ENCODE data around the gene IFNA2. TPM values are rescaled to one million over a fixed set of nuclear protein-coding genes. Genes with fewer than 3 reads are reported as not detected.
A peak's percentile ranks its signal among the peaks of the same experiment; 100 is the strongest.

The IFNA2 gene
- total RNA-seq, 1 donor from 2014 or later: not detected

DNA sequence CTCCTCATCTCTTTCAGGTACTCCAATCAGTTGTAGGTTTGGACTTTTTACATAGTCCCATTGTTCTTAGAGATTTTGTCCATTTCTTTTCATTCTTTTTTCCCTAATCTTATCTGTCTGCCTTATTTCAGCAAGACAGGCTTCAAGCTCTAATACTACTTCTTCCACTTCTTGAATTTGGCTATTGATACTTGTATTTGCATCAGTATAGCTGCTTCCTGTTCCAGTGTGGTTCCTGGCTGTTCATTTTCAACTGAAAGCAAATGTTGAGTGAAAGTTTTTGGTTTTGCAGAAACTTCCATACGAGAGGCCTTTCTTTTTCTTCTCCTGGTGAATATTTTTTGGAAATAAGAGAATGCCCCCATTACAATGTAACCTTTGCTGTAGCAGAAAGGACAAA is 43.0 kb upstream of the IFNA2 start:
- no peak overlapping the region for H3K27ac Mint-ChIP-seq (ENCODE audit: unreplicated experiment)
- H3K4me1 Mint-ChIP-seq (ENCODE audit: low read depth, unreplicated experiment): no peaks in the 10 kb centered on the region
- no peaks in the 10 kb centered on the region for H3K9me3 Mint-ChIP-seq (ENCODE audit: unreplicated experiment)
- peaks cover under 1% of the 10 kb centered on the region for H3K27me3 Mint-ChIP-seq (ENCODE audit: unreplicated experiment)
- no peak overlapping the region for H3K4me3 Mint-ChIP-seq (ENCODE audit: unreplicated experiment)
- no peak for DNase-seq
- no peaks in the 10 kb centered on the region for H3K36me3 Mint-ChIP-seq (ENCODE audit: unreplicated experiment)
- TF ChIP-seq, protein P1, sequence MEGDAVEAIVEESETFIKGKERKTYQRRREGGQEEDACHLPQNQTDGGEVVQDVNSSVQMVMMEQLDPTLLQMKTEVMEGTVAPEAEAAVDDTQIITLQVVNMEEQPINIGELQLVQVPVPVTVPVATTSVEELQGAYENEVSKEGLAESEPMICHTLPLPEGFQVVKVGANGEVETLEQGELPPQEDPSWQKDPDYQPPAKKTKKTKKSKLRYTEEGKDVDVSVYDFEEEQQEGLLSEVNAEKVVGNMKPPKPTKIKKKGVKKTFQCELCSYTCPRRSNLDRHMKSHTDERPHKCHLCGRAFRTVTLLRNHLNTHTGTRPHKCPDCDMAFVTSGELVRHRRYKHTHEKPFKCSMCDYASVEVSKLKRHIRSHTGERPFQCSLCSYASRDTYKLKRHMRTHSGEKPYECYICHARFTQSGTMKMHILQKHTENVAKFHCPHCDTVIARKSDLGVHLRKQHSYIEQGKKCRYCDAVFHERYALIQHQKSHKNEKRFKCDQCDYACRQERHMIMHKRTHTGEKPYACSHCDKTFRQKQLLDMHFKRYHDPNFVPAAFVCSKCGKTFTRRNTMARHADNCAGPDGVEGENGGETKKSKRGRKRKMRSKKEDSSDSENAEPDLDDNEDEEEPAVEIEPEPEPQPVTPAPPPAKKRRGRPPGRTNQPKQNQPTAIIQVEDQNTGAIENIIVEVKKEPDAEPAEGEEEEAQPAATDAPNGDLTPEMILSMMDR (IDR thresholded peaks at IDR 0.05; ENCODE audit: partially characterized antibody, unreplicated experiment): no peak

DNA sequence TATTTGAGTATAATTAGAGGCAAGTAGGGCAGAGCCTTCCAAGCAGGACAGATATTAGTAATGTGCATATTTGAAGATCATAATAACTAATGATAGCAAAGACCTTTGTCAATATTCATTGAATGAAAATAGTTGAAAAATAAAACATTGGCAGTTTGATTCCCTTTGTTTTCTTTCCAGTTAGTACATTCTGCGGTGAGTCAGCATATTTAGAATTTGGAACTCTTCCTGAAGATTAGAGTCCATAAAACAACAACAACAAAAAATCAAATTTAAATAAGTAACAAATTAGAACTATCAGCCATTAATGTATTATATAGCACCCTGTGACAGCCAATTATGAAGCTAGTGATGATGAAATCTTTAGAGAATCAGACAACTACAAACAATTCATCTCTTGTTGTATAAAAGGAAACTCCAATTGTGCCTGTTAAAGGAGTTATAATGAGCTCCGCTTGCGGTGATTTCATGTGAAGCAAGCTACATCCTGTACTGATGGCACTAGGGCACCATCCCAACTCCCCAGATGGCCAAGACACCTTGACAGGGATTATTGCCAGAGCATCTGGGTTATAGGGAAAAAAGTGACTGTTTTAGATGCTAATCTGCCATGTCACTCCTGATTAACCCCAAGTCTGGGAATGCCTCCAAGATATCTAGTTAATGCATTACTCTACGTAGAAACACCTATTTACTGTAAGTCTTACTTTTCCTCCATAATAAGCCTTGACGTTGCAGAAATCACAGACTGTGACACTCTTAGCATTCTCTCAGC is 30.5 kb upstream of the IFNA2 start:
- Mint-ChIP-seq H3K36me3 (ENCODE audit: unreplicated experiment) (no peaks in the 10 kb centered on the region), H3K27ac (ENCODE audit: unreplicated experiment) (no peak overlapping the region), H3K27me3 (ENCODE audit: unreplicated experiment) (no peaks in the 10 kb centered on the region), H3K9me3 (ENCODE audit: unreplicated experiment) (no peaks in the 10 kb centered on the region), H3K4me1 (ENCODE audit: low read depth, unreplicated experiment) (no peaks in the 10 kb centered on the region), H3K4me3 (ENCODE audit: unreplicated experiment) (no peak overlapping the region)
- DNase-seq: no peak
- TF ChIP-seq, protein P1 (IDR thresholded peaks at IDR 0.05; ENCODE audit: partially characterized antibody, unreplicated experiment): no peak

DNA sequence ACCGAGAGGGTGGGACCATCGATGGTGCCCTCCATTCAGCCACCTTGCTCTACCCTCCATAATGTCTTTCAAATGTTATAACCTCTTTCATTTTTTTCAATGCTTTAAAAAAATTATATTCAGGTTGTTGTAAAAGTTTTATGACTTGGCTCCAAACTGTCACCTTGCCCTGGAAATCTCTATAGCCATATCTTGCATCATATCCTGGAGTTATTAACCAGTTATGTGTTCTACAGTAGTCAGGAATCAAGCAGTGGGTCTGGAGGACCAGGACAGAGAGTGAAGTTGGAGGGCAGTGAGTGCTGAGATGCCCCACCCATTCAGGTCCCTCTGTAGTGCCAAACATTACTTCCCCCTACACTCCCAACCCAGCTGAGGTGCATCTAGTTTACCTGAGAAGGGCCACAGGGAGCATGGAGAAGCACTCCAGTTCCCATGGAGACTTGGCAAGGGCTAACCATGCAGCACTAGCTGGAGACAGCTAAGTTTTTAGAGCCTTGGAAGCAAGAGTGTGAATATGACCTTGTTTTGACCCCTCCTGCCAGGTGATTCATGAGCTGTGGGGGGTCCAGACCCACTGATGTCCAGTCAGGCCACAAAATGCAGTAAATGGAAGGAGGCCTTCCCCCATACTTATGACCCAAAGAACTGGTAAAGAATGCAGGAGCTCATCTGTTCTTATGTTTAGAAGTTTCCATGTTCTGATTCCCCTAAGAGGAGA is 29.2 kb upstream of the IFNA2 start:
- no peak for DNase-seq
- no peaks in the 10 kb centered on the region for H3K27me3 Mint-ChIP-seq (ENCODE audit: unreplicated experiment)
- no peaks in the 10 kb centered on the region for H3K36me3 Mint-ChIP-seq (ENCODE audit: unreplicated experiment)
- TF ChIP-seq, protein P1 (IDR thresholded peaks at IDR 0.05; ENCODE audit: partially characterized antibody, unreplicated experiment): no peak
- H3K4me3 Mint-ChIP-seq (ENCODE audit: unreplicated experiment): no peak overlapping the region
- no peak overlapping the region for H3K27ac Mint-ChIP-seq (ENCODE audit: unreplicated experiment)
- no peaks in the 10 kb centered on the region for H3K9me3 Mint-ChIP-seq (ENCODE audit: unreplicated experiment)
- no peaks in the 10 kb centered on the region for H3K4me1 Mint-ChIP-seq (ENCODE audit: low read depth, unreplicated experiment)

DNA sequence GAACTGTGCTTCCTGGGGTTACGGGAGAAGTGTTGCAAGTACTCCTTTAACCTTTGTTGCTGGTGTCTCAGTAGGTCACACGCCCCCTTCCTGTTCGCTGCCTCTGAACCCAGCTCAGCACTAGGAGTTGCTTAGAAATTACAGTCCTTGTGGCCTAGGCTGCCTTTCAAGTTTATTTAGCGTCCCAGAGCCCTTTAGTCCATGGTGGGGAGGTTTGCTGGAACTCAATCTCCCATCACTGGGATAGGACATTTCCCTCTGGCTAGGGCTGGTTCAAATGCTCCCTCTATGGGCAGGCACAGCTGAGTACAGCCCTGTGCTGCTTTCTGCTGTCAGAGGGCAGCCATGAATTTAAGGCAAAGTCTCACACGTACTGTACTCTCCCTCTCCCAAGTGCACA is 28.4 kb upstream of the IFNA2 start:
- TF ChIP-seq, protein P1 (IDR thresholded peaks at IDR 0.05; ENCODE audit: partially characterized antibody, unreplicated experiment): no peak
- Mint-ChIP-seq H3K9me3 (ENCODE audit: unreplicated experiment) (no peaks in the 10 kb centered on the region), H3K27ac (ENCODE audit: unreplicated experiment) (no peak overlapping the region), H3K36me3 (ENCODE audit: unreplicated experiment) (no peaks in the 10 kb centered on the region), H3K4me1 (ENCODE audit: low read depth, unreplicated experiment) (no peaks in the 10 kb centered on the region), H3K27me3 (ENCODE audit: unreplicated experiment) (no peaks in the 10 kb centered on the region), H3K4me3 (ENCODE audit: unreplicated experiment) (no peak overlapping the region)
- peak; percentile 20 for DNase-seq

DNA sequence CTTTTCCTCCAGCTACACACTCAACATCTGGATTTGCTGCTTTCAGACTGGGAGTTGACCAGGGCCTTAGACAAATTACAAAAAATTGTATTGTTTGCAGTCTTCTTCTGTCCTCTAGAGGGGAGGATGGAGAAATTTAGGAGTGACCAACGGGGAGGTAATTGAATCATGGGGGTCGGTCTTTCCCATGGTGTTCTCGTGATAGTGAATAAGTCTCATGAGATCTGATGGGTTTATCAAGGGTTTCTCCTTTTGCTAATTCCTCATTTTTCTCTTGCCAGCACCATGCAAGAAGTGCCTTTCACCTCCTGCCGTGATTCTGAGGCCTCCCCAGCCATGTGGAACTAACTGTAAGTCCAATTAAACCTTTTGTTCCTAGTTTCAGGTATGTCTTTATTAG is 28.0 kb upstream of the IFNA2 start:
- TF ChIP-seq, protein P1 (IDR thresholded peaks at IDR 0.05; ENCODE audit: partially characterized antibody, unreplicated experiment): no peak
- H3K4me1 Mint-ChIP-seq (ENCODE audit: low read depth, unreplicated experiment): no peaks in the 10 kb centered on the region
- no peak overlapping the region for H3K27ac Mint-ChIP-seq (ENCODE audit: unreplicated experiment)
- H3K36me3 Mint-ChIP-seq (ENCODE audit: unreplicated experiment): no peaks in the 10 kb centered on the region
- DNase-seq: no peak
- H3K4me3 Mint-ChIP-seq (ENCODE audit: unreplicated experiment): no peak overlapping the region
- H3K9me3 Mint-ChIP-seq (ENCODE audit: unreplicated experiment): no peaks in the 10 kb centered on the region
- H3K27me3 Mint-ChIP-seq (ENCODE audit: unreplicated experiment): no peaks in the 10 kb centered on the region

Data from glutamatergic neuron (in vitro differentiated cells).